Peyer's patch (tissue), 4 donors: Measurements from ENCODE around the gene IGFN1.

Source experiments
- CTCF ChIP-seq, 6 experiments: fragments of 450-650 bp in 4 of 6; fragments of 200-600 bp in 2 of 6; sonication (generic) in 1 of 6; IDR thresholded peaks; one replicate each; pipeline ENCODE4 v1.5.1; 2017 to 2019; ENCODE audit warnings: antibody characterized with exemption in 6 of 6, mild to moderate bottlenecking in 3 of 6, moderate library complexity in 1 of 6
- POLR2A ChIP-seq, 2 donors: fragments of 450-650 bp; IDR thresholded peaks; one replicate each; pipeline ENCODE4 v1.5.1; 2017; ENCODE audit warnings: antibody characterized with exemption in 2 of 2, mild to moderate bottlenecking in 2 of 2, moderate library complexity in 2 of 2

DNA sequence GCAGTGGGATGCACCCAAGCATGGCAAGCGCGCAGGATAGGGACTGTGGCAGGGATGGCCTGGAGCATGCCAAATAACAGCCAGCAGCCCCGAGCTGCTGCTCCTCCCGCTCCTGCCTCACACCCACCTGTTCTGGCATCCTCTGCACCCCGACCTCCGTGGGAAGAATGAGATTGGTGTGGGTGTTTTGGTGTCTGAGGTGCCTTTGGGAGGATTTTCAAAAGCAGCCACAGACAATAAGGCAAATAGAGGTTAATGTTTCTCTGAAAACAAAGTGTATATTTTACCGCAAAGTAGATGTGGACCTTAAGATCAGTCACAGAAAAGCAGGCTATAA lies 35.5 kb downstream of the IGFN1 start:
- TF ChIP-seq CTCF (IDR thresholded peaks at IDR 0.05) = no peak
- TF ChIP-seq POLR2A (IDR thresholded peaks at IDR 0.05) = no peak
